Subcutaneous adipose tissue (tissue), 4 donors: ENCODE results near the gene PARD3. TPM values are rescaled to one million over a fixed set of nuclear protein-coding genes. Genes with fewer than 3 reads are reported as not detected.

Experiments used
- CTCF ChIP-seq: fragments of 450-650 bp; IDR thresholded peaks from one replicate; pipeline ENCODE4 v1.5.1; 2016; ENCODE audit warnings: low read depth, mild to moderate bottlenecking, control low read depth, antibody characterized with exemption, moderate library complexity
- total RNA-seq, 4 donors: library from RNA; depleted of rRNA; stranded (reverse); fragments of >200 nt; gene quantifications; one replicate each; pipeline ENCODE4 v1.1.0, GENCODE V29; 2016

PARD3 gene
- total RNA-seq, 4 donors from 2014 or later: 39.4 to 70.3 (median 45.0) TPM

GRCh38 chr10:34854147-34854601, 39.1 kb upstream of the PARD3 start:
- no peak for TF ChIP-seq CTCF

- no peak for TF ChIP-seq CTCF
Observed at GRCh38 chr10:34853357-34853756, 38.3 kb upstream of the PARD3 start.

GRCh38 chr10:34850558-34850957, 35.5 kb upstream of the PARD3 start:
- TF ChIP-seq CTCF: no peak

- TF ChIP-seq CTCF: no peak
Observed at GRCh38 chr10:34850036-34850435, 34.9 kb upstream of the PARD3 start.

- no peak for TF ChIP-seq CTCF
Observed at GRCh38 chr10:34845070-34845469, 30.0 kb upstream of the PARD3 start.

- TF ChIP-seq CTCF: no peak
Observed at GRCh38 chr10:34844448-34844847, 29.4 kb upstream of the PARD3 start.

GRCh38 chr10:34838366-34838900, 23.3 kb upstream of the PARD3 start:
- TF ChIP-seq CTCF: no peak
